Cardiac fibroblast (primary cell): ENCODE measurements around the gene SLC25A38.
"Not testable (repeated sequence)": the region's sequence is repeated elsewhere in the genome, so short reads cannot be mapped to it uniquely, and the experiment has no call there.

ENCODE experiments used
- DNase-seq, 2 donors: peaks; one replicate each; pipeline versions ENCODE4 v3.0.0 to v3.0.0-alpha.2; 2010; ENCODE audit warnings: low read depth in 2 of 2
- H3K4me3 ChIP-seq, 2 donors: replicated peaks in 1 of 2; 1 replicate in 1 of 2; 2 replicates in 1 of 2; pipeline ENCODE4 v1.5.1; 2011; ENCODE audit warnings: low read depth in 2 of 2, low read length in 2 of 2, mild to moderate bottlenecking in 2 of 2, moderate library complexity in 1 of 2
- TF ChIP-seq, protein P1 (sequence below): IDR thresholded peaks from one replicate; pipeline ENCODE4 v1.5.1; 2011; ENCODE audit warnings: low read depth, mild to moderate bottlenecking, low read length, inconsistent platforms

Gene SLC25A38

GRCh38 chr3:39413691-39414420 is 30.7 kb downstream of the SLC25A38 start:
- TF ChIP-seq, protein P1, sequence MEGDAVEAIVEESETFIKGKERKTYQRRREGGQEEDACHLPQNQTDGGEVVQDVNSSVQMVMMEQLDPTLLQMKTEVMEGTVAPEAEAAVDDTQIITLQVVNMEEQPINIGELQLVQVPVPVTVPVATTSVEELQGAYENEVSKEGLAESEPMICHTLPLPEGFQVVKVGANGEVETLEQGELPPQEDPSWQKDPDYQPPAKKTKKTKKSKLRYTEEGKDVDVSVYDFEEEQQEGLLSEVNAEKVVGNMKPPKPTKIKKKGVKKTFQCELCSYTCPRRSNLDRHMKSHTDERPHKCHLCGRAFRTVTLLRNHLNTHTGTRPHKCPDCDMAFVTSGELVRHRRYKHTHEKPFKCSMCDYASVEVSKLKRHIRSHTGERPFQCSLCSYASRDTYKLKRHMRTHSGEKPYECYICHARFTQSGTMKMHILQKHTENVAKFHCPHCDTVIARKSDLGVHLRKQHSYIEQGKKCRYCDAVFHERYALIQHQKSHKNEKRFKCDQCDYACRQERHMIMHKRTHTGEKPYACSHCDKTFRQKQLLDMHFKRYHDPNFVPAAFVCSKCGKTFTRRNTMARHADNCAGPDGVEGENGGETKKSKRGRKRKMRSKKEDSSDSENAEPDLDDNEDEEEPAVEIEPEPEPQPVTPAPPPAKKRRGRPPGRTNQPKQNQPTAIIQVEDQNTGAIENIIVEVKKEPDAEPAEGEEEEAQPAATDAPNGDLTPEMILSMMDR: no peak
- no peak overlapping the region for H3K4me3 ChIP-seq
- DNase-seq: peak; percentile 41 to 43

GRCh38 chr3:39414421-39414907 is 31.3 kb downstream of the SLC25A38 start:
- TF ChIP-seq, protein P1: no peak
- no peak overlapping the region for H3K4me3 ChIP-seq
- DNase-seq: peak in 1 of 2 donors; percentile 26

GRCh38 chr3:39415302-39415701 is 32.1 kb downstream of the SLC25A38 start:
- not testable (repeated sequence) for H3K4me3 ChIP-seq, DNase-seq

GRCh38 chr3:39415983-39416382 is 32.8 kb downstream of the SLC25A38 start:
- TF ChIP-seq, protein P1: no peak
- no peak overlapping the region for H3K4me3 ChIP-seq
- no peak for DNase-seq

DNA sequence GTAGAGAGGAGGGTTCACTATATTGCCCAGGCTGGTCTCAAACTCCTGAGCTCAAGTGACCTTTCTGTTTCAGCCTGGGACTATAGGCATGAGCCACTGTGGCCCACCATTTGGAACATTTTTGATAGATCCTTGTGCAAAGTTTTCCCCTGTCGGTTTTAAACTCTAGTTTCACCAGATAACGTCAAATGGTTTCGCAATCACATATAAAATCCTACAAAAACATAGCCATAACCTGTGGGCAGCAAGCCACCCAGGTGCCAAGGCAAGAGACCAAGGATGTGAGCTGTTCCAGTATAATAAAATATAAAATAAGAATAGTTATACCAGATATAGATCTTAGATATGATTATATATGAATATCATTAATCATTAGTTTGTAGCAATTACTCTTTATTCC is 33.8 kb downstream of the SLC25A38 start:
- not testable (repeated sequence) for DNase-seq, H3K4me3 ChIP-seq

DNA sequence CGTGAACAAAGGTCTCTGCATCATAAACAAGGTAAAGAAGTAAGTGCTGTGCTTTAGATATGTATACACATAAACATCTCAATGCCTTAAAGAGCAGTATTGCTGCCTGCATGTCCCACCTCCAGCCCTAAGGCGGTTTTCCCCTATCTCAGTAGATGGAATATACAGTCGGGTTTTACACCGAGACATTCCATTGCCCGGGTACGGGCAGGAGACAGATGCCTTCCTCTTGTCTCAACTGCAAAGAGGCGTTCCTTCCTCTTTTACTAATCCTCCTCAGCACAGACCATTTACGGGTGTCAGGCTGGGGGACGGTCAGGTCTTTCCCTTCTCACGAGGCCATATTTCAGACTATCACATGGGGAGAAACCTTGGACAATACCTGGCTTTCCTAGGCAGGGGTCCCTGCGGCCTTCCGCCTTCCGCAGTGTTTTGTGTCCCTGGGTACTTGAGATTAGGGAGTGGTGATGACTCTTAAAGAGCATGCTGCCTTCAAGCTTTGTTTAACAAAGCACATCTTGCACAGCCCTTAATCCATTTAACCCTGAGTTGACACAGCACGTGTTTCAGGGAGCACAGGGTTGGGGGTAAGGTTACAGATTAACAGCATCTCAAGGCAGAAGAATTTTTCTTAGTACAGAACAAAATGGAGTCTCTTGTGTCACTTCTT is 35.5 kb downstream of the SLC25A38 start:
- not testable (repeated sequence) for H3K4me3 ChIP-seq, DNase-seq

GRCh38 chr3:39419742-39420315 is 36.7 kb downstream of the SLC25A38 start:
- TF ChIP-seq, protein P1: no peak
- no peak for DNase-seq
- H3K4me3 ChIP-seq: no peak overlapping the region

GRCh38 chr3:39420543-39420942 is 37.4 kb downstream of the SLC25A38 start:
- no peak overlapping the region for H3K4me3 ChIP-seq
- no peak for DNase-seq
- TF ChIP-seq, protein P1: no peak
